Glomerular endothelial cell (primary cell): Measurements from ENCODE around the gene ACAP3. TPM values are rescaled to one million over a fixed set of nuclear protein-coding genes. Genes with fewer than 3 reads are reported as not detected.

Experiments
- DNase-seq: peaks from one replicate; pipeline ENCODE4 v3.0.0-alpha.2; 2011; ENCODE audit warnings: low read depth, low spot score; ENCODE audit errors: extremely low read depth
- total RNA-seq: library from RNA; depleted of rRNA; stranded (reverse); fragments of >200 nt; gene quantifications from 2 replicates; pipeline ENCODE4 v1.2.3, GENCODE V29; 2015

ACAP3 gene
- total RNA-seq, 1 donor from 2014 or later = 62.4 TPM

GRCh38 chr1:1345860-1346500, 38.2 kb upstream of the ACAP3 start:
- DNase-seq = no peak

GRCh38 chr1:1345384-1345783, 37.7 kb upstream of the ACAP3 start:
- DNase-seq = no peak

- no peak for DNase-seq
These were observed 37.1 kb upstream of the ACAP3 start for GRCh38 chr1:1344655-1345361.

GRCh38 chr1:1343811-1344421, 36.2 kb upstream of the ACAP3 start:
- no peak for DNase-seq

- DNase-seq = no peak
These were observed 34.9 kb upstream of the ACAP3 start for GRCh38 chr1:1342584-1343115.

- DNase-seq = no peak
These were observed 34.4 kb upstream of the ACAP3 start for GRCh38 chr1:1342061-1342562.

- DNase-seq = no peak
These were observed 33.9 kb upstream of the ACAP3 start for GRCh38 chr1:1341549-1342021.

GRCh38 chr1:1340791-1341548, 33.2 kb upstream of the ACAP3 start:
- no peak for DNase-seq

GRCh38 chr1:1340185-1340584, 32.5 kb upstream of the ACAP3 start:
- DNase-seq = no peak

- no peak for DNase-seq
These were observed 30.5 kb upstream of the ACAP3 start for GRCh38 chr1:1338278-1338677.

- no peak for DNase-seq
These were observed 30.0 kb upstream of the ACAP3 start for GRCh38 chr1:1337793-1338147.

GRCh38 chr1:1336931-1337792, 29.4 kb upstream of the ACAP3 start:
- DNase-seq = no peak

GRCh38 chr1:1336446-1336845, 28.7 kb upstream of the ACAP3 start:
- DNase-seq = no peak

- DNase-seq = no peak
These were observed 28.1 kb upstream of the ACAP3 start for GRCh38 chr1:1335792-1336248.

GRCh38 chr1:1335283-1335682, 27.6 kb upstream of the ACAP3 start:
- no peak for DNase-seq

- no peak for DNase-seq
These were observed 27.1 kb upstream of the ACAP3 start for GRCh38 chr1:1334835-1335234.

GRCh38 chr1:1333551-1334241, 26.0 kb upstream of the ACAP3 start:
- no peak for DNase-seq

GRCh38 chr1:1332774-1333480, 25.2 kb upstream of the ACAP3 start:
- DNase-seq = no peak
